Suprapubic skin (tissue), 4 donors: ENCODE measurements around the gene TSHZ2. TPM values are rescaled to one million over a fixed set of nuclear protein-coding genes. Genes with fewer than 3 reads are reported as not detected.

Experiments
- DNase-seq, 2 donors: peaks; one replicate each; pipeline ENCODE4 v3.0.0-alpha.2; 2019; ENCODE audit warnings: low spot score in 2 of 2
- H3K27ac ChIP-seq: fragments of 200-600 bp; sonication (generic); one replicate; pipeline ENCODE4 v1.5.1; 2019
- H3K27me3 ChIP-seq: fragments of 200-600 bp; sonication (generic); one replicate; pipeline ENCODE4 v1.5.1; 2019
- H3K36me3 ChIP-seq: fragments of 200-600 bp; sonication (generic); one replicate; pipeline ENCODE4 v1.5.1; 2019
- H3K4me1 ChIP-seq: fragments of 200-600 bp; sonication (generic); one replicate; pipeline ENCODE4 v1.5.1; 2019
- H3K4me3 ChIP-seq: fragments of 200-600 bp; sonication (generic); one replicate; pipeline ENCODE4 v1.5.1; 2019; ENCODE audit warnings: mild to moderate bottlenecking
- H3K9me3 ChIP-seq: fragments of 200-600 bp; sonication (generic); one replicate; pipeline ENCODE4 v1.5.1; 2019
- CTCF ChIP-seq, 2 donors: fragments of 200-600 bp in 1 of 2; fragments of 450-650 bp in 1 of 2; sonication (generic) in 1 of 2; IDR thresholded peaks; one replicate each; pipeline ENCODE4 v1.5.1; 2016 to 2019; ENCODE audit warnings: antibody characterized with exemption in 2 of 2, mild to moderate bottlenecking in 1 of 2, moderate library complexity in 1 of 2
- EP300 ChIP-seq: sonication (generic); formaldehyde crosslinking; IDR thresholded peaks from one replicate; pipeline ENCODE4 v1.6.1; 2017; ENCODE audit warnings: antibody characterized with exemption
- POLR2A ChIP-seq, 2 donors: fragments of 450-650 bp; IDR thresholded peaks; one replicate each; pipeline ENCODE4 v1.6.1; 2017; ENCODE audit warnings: antibody characterized with exemption in 2 of 2, mild to moderate bottlenecking in 2 of 2, moderate library complexity in 2 of 2
- POLR2AphosphoS5 ChIP-seq, 3 donors: sonication (generic); formaldehyde crosslinking; IDR thresholded peaks; one replicate each; pipeline ENCODE4 v1.6.1; 2017; ENCODE audit warnings: antibody characterized with exemption in 3 of 3
- WGBS: methylation state at CpG from one replicate; pipeline ENCODE4 v1.1.5; 2018; 5-methylcytosine and 5-hydroxymethylcytosine counted together
- total RNA-seq, 4 donors: library from RNA; depleted of rRNA; stranded (reverse); fragments of >200 nt; gene quantifications; one replicate each; pipeline ENCODE4 v1.1.0, GENCODE V29; 2016

Gene TSHZ2
- total RNA-seq, 4 donors from 2014 or later = 10.2 to 24.7 (median 19.2) TPM

GRCh38 chr20:53092772-53093300 is 120.7 kb downstream of the TSHZ2 start:
- Histone ChIP-seq H3K4me3 (no peak overlapping the region), H3K36me3 (no peaks in the 10 kb centered on the region), H3K4me1 (peaks cover 11% of the 10 kb centered on the region), H3K27me3 (no peaks in the 10 kb centered on the region), H3K27ac (no peak overlapping the region), H3K9me3 (no peaks in the 10 kb centered on the region)
- no peak for TF ChIP-seq EP300
- no peak for TF ChIP-seq CTCF (IDR thresholded peaks at IDR 0.05)
- 76% methylated on average over 6 of the region's 6 CpGs for WGBS
- no peak for DNase-seq

- WGBS = 67% methylated on average over 2 of the region's 2 CpGs
- TF ChIP-seq CTCF (IDR thresholded peaks at IDR 0.05) = no peak
- no peak for TF ChIP-seq EP300
- TF ChIP-seq POLR2A (IDR thresholded peaks at IDR 0.05) = no peak
- peak in 1 of 3 donors; percentile 30 for TF ChIP-seq POLR2AphosphoS5 (IDR thresholded peaks at IDR 0.05)
- Histone ChIP-seq H3K27ac (no peak overlapping the region), H3K36me3 (no peaks in the 10 kb centered on the region), H3K4me1 (peaks cover 18% of the 10 kb centered on the region), H3K27me3 (no peaks in the 10 kb centered on the region), H3K4me3 (no peak overlapping the region), H3K9me3 (no peaks in the 10 kb centered on the region)
- no peak for DNase-seq
Measured at GRCh38 chr20:53097371-53097770, 125.2 kb downstream of the TSHZ2 start.

- Histone ChIP-seq H3K4me3 (no peak overlapping the region), H3K9me3 (no peaks in the 10 kb centered on the region), H3K27me3 (no peaks in the 10 kb centered on the region), H3K27ac (no peak overlapping the region), H3K4me1 (peaks cover 18% of the 10 kb centered on the region), H3K36me3 (no peaks in the 10 kb centered on the region)
- TF ChIP-seq CTCF (IDR thresholded peaks at IDR 0.05) (no peak), POLR2A (IDR thresholded peaks at IDR 0.05) (no peak), EP300 (no peak), POLR2AphosphoS5 (IDR thresholded peaks at IDR 0.05) (no peak)
- WGBS = 85% methylated on average over 4 of the region's 4 CpGs
- no peak for DNase-seq
Measured at GRCh38 chr20:53097791-53098190, 125.6 kb downstream of the TSHZ2 start.

GRCh38 chr20:53098621-53099020 is 126.5 kb downstream of the TSHZ2 start:
- Histone ChIP-seq H3K4me3 (no peak overlapping the region), H3K9me3 (no peaks in the 10 kb centered on the region), H3K27me3 (no peaks in the 10 kb centered on the region), H3K36me3 (no peaks in the 10 kb centered on the region), H3K27ac (no peak overlapping the region), H3K4me1 (peaks cover 18% of the 10 kb centered on the region)
- no peak for DNase-seq
- no peak for TF ChIP-seq POLR2A (IDR thresholded peaks at IDR 0.05)
- TF ChIP-seq CTCF (IDR thresholded peaks at IDR 0.05) = no peak
- no peak for TF ChIP-seq EP300
- no peak for TF ChIP-seq POLR2AphosphoS5 (IDR thresholded peaks at IDR 0.05)
- WGBS = 91% methylated on average over 1 of the region's 1 CpG

GRCh38 chr20:53099856-53100255 is 127.7 kb downstream of the TSHZ2 start:
- H3K4me1 ChIP-seq = peaks cover 18% of the 10 kb centered on the region
- H3K36me3 ChIP-seq = no peaks in the 10 kb centered on the region
- H3K27ac ChIP-seq = no peak overlapping the region
- no peaks in the 10 kb centered on the region for H3K27me3 ChIP-seq
- 51% methylated on average over 2 of the region's 2 CpGs for WGBS
- TF ChIP-seq POLR2A (IDR thresholded peaks at IDR 0.05) (no peak), CTCF (IDR thresholded peaks at IDR 0.05) (no peak), POLR2AphosphoS5 (IDR thresholded peaks at IDR 0.05) (no peak), EP300 (no peak)
- no peaks in the 10 kb centered on the region for H3K9me3 ChIP-seq
- no peak overlapping the region for H3K4me3 ChIP-seq
- no peak for DNase-seq
